Amniotic epithelial cell (primary cell): ENCODE data around the gene TUBB4B.

Source experiments
- DNase-seq: peaks from one replicate; pipeline ENCODE4 v3.0.0-alpha.2; 2010; ENCODE audit warnings: low read depth

The TUBB4B gene

DNA sequence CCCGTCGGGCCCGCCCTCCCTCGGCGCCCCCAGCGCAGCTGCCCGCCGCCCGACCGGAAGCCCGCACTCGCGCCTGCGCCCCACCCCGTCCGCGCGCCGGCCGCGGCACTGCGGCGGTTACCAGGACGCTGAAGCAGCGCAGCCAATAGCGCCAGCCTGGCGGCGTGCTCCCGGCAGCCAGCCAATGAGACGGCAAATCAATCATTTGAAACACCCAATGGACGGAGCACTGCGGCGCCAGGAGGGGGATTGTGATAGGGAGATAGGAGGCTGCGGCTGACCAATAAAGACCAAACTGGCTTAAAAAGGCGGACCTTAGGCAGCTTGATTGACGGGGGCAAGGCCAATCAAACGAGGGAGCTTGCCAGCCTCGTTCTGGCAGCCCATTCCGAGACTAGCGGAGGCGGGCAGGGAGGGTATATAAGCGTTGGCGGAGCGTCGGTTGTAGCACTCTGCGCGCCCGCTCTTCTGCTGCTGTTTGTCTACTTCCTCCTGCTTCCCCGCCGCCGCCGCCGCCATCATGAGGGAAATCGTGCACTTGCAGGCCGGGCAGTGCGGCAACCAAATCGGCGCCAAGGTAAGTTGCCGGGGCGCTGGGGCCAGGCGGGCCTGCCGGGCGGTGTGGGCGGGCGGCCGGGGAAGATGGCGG is at the start of gene TUBB4B:
Gene TUBB4B (plus strand): TSS at position 447 of the 649 bp plus-strand sequence. CDS start 74 bp downstream, at position 521.
- peak; percentile 100 for DNase-seq

GRCh38 chr9:137191691-137192447 is 49.2 kb upstream of the TUBB4B start:
- DNase-seq: no peak

GRCh38 chr9:137192448-137192780 is 48.7 kb upstream of the TUBB4B start:
- DNase-seq: no peak

- no peak for DNase-seq
These were observed 48.2 kb upstream of the TUBB4B start for GRCh38 chr9:137192859-137193258.

- no peak for DNase-seq
These were observed 47.3 kb upstream of the TUBB4B start for GRCh38 chr9:137193771-137194170.

GRCh38 chr9:137194388-137194787 is 46.7 kb upstream of the TUBB4B start:
- peak; percentile 68 for DNase-seq

DNA sequence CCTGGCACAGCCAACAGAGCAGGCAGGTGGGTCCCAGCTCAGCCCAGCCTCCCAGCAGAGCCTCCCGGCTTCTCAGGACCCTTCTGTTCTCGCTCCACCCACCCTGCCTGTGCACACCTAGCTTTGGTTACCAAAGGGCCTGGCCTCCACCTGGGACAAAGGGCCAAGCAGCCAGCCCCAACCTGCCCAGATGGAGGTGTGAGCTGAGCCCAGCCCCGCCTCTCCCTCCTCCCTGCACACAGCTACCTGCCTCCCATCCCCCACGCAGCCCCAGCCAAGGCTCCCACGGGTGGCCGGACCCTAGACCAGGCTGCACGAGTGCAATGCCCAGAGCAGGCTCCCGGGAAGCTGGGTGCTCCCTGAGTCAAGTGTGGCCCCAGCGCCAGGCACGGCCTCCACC is 46.2 kb upstream of the TUBB4B start:
- DNase-seq: no peak

- DNase-seq: no peak
These were observed 45.4 kb upstream of the TUBB4B start for GRCh38 chr9:137195525-137196220.

DNA sequence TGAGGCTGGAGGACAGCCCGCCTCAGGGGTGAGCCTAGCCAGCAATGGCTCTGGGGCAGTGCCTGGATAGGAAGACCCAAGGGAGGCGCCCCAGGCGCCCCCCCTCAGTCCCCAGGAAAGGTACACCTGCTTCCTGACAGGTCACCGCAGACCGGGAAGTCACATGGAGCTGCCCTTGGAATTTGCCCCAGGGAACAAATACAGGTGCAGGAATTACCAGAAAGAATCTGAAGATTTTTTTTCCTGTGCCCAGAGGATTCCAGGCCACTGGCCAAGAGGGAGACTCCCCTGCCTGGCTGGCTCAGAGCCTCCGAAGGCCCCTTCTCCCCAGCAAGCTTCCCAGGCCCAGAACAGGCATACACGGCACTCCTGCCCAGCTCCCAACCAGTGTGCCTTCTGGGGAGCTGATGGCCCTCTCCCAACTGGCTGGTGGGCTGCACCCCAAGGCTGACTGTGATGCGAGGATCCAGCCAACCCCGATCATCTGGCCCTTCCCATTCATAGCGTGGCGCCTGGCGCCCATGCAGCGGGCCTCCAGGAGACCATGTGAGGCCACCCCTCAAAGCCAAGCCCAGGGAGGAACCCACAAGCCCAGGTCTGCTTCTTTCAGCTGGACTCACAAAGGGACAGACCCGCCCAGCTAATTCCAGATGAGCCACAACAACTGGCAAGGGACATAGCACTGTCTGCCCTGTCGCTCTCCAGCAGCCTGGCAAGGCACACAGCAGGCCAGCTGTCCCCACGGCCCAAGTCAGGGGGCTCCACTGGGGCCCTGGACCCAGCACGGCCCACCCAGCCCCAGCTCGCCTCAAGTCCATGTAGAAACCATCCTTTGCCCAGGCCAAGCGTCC is 42.8 kb upstream of the TUBB4B start:
- no peak for DNase-seq

DNA sequence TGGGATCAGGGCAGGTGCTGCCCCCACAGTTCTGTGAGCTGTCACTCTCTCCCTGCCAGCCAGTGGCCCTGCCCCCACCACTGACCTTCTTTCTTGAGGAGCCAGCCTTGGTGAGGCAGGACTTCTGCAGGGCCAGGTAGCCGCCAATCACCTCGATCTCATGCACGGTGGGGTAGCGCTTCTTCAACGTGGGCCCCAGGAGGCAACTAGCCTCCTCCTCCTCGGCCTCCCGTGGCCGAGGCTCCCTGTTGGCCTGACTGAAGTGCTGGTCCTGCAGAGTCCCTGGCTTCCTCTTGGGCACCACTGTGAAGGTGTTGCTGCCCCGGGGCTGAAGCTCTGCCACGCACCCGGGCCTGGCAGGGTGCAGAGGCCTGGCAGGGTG is 42.2 kb upstream of the TUBB4B start:
- DNase-seq: no peak

GRCh38 chr9:137199411-137200121 is 41.5 kb upstream of the TUBB4B start:
- DNase-seq: peak; percentile 34

DNA sequence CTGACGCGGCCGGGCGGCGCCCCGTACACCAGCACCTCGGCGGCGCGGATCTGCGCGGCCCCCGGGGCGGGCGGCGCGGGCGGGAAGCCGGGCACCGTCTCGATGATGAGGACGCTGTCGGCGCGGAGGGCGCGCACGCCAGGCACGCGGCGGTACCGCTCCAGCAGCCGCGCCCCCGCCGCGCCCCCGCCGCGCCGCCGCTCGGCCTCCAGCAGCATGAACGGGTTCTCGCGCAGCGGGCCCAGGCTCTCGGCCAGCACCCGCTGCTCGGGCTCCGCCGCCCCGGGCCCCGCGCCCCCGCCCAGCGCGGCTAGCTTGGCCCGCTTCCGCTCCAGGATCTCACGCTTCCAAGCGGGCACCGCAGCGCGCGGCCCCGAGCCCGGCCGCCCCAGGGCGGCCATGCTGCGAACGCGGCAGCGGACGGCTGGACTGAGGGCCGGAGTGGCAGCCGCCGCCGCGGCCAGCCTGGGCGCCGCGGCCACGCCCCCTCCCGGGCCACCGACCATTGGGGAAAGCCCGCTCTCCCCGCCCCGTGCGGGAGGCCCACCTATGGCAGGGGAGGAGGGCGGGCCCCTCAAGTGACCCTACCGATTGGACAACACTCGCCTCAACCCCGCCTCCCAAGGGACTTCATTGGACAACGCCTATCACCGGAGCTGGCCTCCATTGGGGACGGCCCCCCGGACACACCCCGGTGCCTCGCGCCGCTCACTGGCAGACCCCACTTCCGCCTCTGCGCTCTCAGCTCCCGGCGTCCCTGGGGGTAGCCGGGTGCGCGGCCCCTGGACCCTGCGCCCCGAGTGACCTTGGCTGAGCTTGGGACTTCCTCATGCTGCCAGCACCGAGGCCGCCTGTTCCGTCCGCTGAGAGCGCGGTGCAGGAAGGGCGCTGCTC is 40.5 kb upstream of the TUBB4B start, which contains the start of gene TPRN:
Gene TPRN (minus strand): TSS at position 431 of the 894 bp plus-strand sequence. CDS start 30 bp downstream, at position 401.
- DNase-seq: peak; percentile 98

GRCh38 chr9:137201205-137201868 is 39.8 kb upstream of the TUBB4B start:
- DNase-seq: no peak

DNA sequence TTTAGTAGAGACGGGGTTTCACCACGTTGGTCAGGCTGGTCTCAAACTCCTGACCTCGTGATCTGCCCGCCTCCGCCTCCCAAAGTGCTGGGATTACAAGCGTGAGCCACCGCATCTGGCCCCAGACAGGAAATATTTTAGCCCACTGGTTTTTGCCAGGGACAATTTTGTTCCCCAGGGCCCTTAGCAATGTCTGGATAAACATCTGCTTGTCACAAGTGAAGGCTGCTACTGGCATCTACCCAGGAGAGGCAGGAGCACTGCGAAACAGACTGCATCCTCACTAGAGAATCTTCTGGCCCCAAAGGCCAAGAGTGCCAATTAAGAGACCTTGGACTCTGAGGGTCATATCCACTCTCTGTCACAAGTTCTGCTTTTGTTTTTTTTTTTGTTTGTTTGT is 38.1 kb upstream of the TUBB4B start:
- DNase-seq: no peak

- DNase-seq: no peak
These were observed 36.4 kb upstream of the TUBB4B start for GRCh38 chr9:137204731-137205125.

DNA sequence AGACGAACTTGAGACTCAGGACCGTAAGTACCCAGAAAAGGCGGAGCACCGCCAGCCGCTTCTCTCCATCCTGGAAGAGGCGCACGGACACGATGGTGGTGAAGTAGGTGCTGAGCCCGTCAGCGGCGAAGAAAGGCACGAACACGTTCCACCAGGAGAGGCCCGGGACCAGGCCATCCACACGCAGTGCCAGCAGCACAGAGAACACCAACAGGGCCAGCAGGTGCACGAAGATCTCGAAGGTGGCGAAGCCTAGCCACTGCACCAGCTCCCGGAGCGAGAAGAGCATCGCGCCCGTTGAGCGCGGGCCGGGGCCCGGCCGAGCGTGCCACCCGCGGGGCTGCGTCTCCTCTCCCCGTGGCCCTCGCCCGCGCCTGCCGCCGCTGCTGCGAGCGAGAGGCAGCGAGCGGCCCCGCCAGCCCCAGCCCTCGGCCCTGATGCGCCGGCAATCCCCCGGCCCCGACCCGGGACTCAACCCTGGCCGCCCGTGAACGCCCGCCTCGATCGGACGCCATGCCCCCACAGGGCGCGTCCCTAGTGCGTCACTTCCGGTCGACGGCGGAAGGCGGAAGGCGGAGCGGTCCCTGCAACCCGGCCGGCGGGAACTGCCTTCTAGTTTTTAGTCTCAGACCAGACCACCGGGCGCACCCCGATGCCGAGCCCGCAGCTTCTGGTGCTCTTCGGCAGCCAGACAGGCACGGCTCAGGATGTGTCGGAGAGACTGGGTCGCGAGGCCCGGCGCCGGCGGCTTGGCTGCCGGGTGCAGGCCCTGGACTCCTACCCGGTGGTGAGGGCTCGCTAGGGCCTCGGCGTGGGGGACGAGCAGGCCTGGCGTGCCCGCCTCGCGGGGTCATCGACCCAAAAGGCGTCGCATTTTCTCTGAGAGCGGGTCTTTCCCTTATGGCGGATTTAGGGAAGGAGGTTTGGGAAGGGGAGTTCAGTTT is 35.7 kb upstream of the TUBB4B start, which contains the start of the genes NDOR1 and TMEM203:
Gene NDOR1 (plus strand): TSS at position 575 of the 944 bp plus-strand sequence. CDS start 78 bp downstream, at position 653.
Gene TMEM203 (minus strand): TSS at position 523 of the 944 bp plus-strand sequence. CDS start 234 bp downstream, at position 289.
- peak; percentile 67 for DNase-seq

GRCh38 chr9:137206602-137207001 is 34.5 kb upstream of the TUBB4B start:
- no peak for DNase-seq

GRCh38 chr9:137211532-137211931 is 29.6 kb upstream of the TUBB4B start:
- DNase-seq: no peak
